HG03196 (cell line): ENCODE data around the gene ZFP92.

Experiments
- ATAC-seq: cut with Tn5 transposase; IDR thresholded peaks from one replicate; pipeline ENCODE4 v1.9.1; 2021; ENCODE audit not compliant: unreplicated experiment

ZFP92 gene

DNA sequence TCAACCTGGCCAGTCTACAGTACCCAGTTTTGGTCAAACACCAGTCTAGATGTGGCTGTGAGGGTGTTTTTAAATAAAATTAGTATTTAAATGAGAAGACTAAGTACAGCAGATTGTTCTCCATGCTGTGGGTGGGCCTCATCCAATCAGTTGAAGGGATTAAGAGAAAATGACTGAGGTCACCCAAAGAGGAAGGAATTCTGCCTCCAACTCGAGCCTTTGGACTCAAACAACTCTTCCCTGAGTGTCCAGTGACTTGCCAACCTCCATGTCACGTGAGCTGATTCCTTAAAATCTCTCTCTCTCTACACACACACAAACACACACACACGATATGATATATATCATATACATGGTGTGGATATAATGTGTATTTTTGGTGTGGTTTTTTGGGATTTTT, 24.6 kb downstream of the ZFP92 start:
- ATAC-seq = no peak

DNA sequence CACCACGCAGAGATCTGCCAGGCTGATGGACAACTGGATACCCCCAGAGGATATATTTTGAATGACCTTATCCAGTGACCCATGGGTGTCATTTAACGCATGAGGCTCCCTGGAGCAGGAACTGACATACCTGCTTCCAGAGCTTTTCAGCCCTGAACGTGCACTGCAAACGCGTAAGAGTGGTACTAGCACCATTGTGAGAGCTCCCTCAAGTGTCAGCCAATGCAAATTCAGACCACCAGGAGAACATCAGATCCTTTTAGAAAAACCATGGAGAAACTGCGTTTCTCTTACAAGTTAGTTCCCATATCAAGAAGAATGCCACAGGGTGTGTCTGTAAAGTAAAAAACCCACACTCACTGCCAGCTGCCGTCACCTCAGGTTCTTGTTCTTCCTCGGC, 27.3 kb downstream of the ZFP92 start:
- no peak for ATAC-seq

GRCh38 chrX:153439977-153440376, 28.7 kb downstream of the ZFP92 start:
- ATAC-seq = no peak

DNA sequence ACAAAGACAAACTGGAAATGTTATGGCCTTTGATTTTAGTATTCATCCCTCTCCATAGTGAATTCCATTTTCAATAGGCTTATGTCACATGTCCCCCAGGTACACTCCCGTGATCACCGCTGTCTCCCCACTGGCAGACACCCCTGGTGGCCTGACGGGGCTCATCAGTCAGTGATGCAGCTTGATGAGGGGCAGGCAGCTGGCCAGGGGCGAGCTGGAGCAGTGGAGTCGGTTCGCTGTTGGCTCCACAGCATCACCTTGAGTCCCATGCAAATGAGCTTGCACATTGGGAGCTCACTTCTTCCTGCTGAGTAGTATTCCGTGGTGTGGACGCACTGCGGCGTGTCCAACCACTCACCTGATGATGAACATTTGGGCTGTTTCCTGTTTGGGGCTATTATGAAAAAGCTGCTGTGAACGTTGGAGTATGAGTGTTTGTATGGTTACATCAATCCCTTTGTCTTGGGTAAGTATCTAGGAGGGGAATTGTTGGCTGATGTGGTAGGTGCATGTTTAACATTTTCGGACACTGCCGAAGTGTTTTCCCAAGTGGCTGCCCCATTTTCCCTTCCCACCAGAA, 29.4 kb downstream of the ZFP92 start:
- no peak for ATAC-seq

DNA sequence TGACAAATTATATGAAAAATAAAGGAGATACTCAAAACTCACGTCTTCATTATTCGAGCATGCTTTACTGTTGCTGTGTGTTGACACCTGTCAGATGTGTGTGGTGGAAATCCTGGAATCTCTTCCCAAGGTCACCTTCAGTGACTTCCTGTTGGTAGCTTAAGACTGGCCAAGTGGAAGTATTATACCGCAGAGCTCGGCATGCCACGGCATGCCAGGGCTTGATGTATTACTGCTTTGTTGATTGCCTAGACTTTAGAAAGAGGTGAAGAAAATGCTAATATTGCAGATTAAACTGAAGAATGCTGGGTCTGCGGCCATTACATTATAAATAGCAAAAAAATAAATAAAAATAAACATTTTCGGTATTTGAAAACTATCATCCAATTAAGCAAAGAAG, 30.0 kb downstream of the ZFP92 start:
- ATAC-seq = no peak

- no peak for ATAC-seq
These were observed 30.7 kb downstream of the ZFP92 start for GRCh38 chrX:153441981-153442380.

GRCh38 chrX:153442463-153442862, 31.2 kb downstream of the ZFP92 start:
- no peak for ATAC-seq

DNA sequence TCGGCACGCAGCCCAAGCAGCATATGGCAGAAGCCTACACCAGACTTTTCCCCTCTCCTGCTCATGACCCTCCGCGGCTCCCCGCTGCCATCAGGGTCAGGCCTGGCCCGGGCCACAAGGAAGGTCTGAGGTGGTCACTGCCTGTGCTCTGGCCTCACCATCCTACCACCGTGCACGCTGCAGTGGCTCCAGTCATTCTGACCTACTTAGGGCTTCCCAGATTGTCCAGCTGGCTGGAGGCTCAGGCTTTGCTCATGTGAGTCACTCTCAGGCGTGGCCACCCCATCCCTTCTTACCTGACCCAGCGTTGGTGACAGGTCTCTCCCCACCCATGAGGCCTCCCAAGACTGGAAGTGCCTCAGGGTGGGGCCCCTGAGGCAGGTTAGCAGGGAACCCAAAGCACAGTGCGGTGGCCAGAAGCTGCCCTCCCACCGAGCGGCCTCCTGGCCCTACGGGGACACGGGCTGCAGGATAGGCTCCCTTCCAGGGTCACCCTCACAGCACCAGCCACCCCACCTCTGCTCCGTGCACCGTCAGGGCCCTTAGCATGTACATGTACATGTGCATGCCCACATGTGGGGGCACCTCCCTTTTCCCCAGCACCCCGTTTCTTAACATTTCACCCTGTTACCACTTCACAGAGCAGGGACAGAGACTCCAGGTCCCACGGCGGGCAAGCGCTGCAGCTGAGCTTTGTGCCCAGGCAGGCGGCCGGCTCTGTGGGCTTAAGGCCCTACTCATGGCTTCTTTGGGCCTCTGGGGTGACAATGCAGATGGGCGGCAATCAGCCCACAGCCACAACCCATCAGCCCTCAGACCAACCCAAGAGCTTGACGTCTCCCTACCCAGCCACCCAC, 32.4 kb downstream of the ZFP92 start:
- ATAC-seq = no peak

GRCh38 chrX:153444333-153445011, 33.2 kb downstream of the ZFP92 start:
- no peak for ATAC-seq

- no peak for ATAC-seq
These were observed 34.0 kb downstream of the ZFP92 start for GRCh38 chrX:153445106-153445855.

DNA sequence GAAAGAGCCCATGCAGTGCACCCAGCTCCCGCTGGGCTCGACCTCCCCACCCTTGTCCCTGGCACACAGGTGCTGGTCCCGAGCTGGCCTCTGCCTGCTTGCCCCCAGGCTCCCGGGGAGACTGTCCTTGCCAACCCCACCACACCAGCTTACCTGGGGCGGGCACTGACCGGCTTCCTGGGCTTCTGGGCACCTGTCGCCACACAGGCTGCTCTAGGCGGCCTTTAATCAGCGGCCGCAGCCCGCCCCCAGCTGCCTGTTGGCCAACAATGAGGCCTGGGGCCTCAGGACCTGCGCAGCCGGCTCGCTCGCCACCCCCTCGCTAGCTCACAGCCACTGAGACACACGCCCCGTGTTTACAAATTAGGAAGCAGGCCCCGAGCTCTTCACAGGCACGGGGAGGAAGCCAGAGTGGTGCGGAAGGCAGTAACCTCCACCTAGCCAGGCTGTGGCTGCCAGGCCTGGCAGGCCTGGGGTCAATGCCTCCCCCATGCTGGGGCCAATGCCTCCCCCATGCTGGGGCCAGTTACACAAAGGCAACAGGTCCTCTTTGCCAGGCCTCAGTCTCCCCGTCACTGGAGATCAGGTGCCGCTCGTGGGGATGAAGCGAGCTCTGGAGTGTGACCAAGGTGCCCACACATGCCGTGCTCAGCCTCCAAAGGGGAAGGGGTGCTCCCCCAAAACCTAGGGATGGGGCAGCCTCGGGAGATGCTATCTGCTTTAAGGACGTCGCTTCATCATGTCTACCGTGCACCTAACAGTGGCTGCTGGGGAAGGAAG, 34.8 kb downstream of the ZFP92 start, which contains the start of gene TREX2:
TREX2 (minus strand) TSS at position 201 of the 780 bp plus-strand sequence. CDS start 626 bp downstream, outside the sequence.
- no peak for ATAC-seq

DNA sequence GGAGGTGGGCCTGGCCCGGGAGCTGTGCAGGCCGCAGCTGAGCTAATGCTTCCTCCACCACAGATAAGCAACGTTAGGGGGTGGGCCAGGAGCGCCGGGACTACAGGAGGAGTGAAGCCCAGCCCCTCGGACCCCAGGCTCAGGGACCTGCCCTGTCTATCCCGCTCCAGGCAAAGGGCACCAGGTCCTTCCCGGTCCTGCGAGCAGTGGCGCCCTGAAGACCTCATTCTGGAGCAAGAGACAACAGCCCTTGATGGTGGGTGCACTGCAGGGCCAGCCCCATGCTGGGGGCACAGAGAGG, 35.3 kb downstream of the ZFP92 start:
- no peak for ATAC-seq

DNA sequence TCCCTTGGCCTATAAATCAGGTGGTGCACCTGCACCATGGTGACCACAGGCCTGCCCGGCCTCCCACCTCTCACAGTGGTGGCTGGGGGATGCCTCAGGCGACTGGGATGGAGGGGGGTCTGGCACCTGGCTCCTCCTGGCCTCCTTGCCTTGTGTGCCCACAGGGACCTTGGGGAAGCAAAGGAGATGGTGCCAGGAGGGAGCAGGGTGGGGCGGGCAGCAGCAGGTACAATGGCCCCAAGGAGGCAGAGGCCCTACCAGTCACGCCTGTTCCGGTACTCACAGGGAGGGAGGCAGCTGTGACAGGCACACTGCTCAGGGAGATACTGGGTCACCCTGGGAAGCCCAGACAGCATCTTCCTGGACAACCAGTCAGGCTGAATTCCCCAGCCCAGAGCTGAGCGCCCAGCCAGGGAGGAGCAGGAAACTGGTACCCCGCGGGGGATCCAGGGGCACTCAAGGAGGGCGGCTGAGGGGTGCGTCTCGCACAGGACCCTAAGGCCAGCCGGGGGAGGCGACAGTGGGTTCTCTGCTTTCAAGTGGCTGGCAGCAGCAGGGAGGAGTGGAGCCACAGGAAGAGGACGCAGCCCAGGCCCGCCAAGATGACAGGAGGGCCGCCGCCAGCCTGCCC, 35.8 kb downstream of the ZFP92 start:
- no peak for ATAC-seq

- no peak for ATAC-seq
These were observed 36.3 kb downstream of the ZFP92 start for GRCh38 chrX:153447581-153447960.

- ATAC-seq = no peak
These were observed 37.5 kb downstream of the ZFP92 start for GRCh38 chrX:153448556-153449367.

DNA sequence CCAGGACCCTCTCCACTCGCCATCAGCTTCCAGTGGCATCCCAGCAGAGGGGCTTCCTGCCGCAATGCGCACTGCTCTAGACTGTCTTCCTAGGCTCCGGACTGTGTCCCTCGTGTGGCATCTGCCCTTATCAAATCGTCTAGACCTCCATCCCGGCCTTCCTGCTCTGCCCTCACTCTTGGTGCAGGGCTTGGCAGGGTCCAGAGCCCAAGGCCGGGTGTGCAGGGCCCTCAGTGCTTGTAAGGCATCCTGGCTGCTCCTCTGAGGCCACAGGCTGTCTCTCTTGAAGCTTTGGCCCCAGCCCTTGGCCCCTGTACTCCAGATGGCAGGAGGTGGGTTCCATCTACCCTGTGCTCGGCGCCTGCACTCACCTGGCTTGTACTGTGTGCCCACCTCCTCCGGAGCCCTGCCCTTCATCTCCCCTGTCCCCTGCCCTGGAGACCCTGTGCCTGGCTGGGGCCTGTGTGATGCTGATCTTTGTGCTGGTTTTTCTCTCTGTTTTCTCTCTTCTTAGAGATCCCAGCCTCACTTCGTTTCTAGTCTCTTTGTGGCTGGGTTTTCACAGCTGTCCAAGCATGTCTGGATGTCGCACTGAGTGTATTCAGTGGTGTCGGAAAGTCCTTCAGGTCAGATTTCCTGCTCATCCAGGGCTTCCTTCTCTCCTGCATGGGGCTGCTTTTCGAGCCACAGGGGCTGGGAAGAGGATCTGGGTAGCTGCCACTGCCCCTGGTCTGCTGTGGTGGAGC, 38.3 kb downstream of the ZFP92 start:
- ATAC-seq = no peak

DNA sequence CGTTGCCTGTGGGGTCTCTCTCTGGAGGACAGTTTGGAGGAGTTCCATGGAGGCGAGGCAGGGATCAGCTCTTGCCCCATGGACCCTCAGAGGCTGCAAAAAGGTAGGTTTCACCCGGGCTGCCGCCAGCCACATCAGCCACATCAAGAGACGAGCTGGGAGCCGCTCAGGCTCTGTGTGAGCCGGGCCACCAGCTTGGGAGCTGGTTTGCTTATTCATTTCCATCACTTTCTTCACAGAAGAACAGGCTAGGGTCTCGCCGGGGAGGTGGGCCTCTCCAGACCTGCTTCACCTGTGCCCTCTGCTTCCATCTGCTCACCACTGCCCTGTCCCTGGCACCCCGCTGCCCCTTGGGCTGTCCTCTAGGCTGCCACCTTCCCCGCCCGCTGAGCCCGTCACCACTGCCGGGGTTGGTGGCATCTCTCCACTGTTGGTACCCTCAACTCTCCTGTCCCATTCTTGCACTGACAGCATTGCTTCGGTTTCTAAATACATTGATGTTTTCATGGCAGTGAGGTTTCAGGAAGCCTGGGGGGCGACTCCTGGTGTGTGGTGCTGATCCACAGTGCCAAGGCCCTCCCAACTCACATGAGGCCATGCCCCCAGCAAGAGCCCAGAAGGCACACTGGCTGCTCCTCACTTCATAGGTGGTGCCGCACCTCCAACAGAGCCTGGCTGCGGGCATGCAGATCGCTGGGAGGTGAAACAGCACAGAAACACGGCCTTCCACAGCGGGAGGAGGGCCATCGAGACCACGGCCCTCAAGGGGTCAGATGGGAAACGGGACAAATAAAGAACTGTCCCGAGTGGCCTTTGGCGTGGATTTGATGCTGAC, 39.1 kb downstream of the ZFP92 start:
- no peak for ATAC-seq

- no peak for ATAC-seq
These were observed 39.6 kb downstream of the ZFP92 start for GRCh38 chrX:153450949-153451277.
